A549 (cell line): ENCODE measurements around the gene WDSUB1.

Source experiments
- E2F6 ChIP-seq: IDR thresholded peaks from 2 replicates; pipeline ENCODE4 v1.6.1; 2012; ENCODE audit warnings: low read depth, borderline replicate concordance
- ELK1 ChIP-seq: fragments of 150-350 bp; IDR thresholded peaks from 2 replicates; pipeline ENCODE4 v1.6.1; 2014; ENCODE audit warnings: low read depth, mild to moderate bottlenecking, low read length
- EP300 ChIP-seq, 2 experiments: fragments of >200 bp; sonication (Bioruptor Twin); formaldehyde crosslinking; IDR thresholded peaks; 2 replicates in 1 of 2; 3 replicates in 1 of 2; pipeline ENCODE4 v1.6.1; 2016 to 2017
- HEYL ChIP-seq: fragments of 250-450 bp; sonication (Bioruptor Pico); IDR thresholded peaks from 2 replicates; pipeline ENCODE4 v1.8.0; 2021; ENCODE audit warnings: mild to moderate bottlenecking, moderate library complexity
- PBX3 ChIP-seq: IDR thresholded peaks from 2 replicates; pipeline ENCODE4 v1.6.1; 2012
- POLR2A ChIP-seq: IDR thresholded peaks from 2 replicates; pipeline ENCODE4 v1.6.1; 2012; ENCODE audit warnings: mild to moderate bottlenecking, low read length
- RFX5 ChIP-seq: fragments of 450-650 bp; IDR thresholded peaks from 2 replicates; pipeline ENCODE4 v1.7.1; 2014; ENCODE audit warnings: antibody characterized with exemption, mild to moderate bottlenecking, moderate library complexity
- SMC3 ChIP-seq: fragments of >200 bp; sonication (Bioruptor Twin); formaldehyde crosslinking; IDR thresholded peaks from 3 replicates; pipeline ENCODE4 v1.6.1; 2018; ENCODE audit warnings: inconsistent platforms
- TF ChIP-seq, protein P1 (sequence below): fragments of >200 bp; sonication (Bioruptor Twin); formaldehyde crosslinking; IDR thresholded peaks from 3 replicates; pipeline ENCODE4 v1.5.1; 2016
- TF ChIP-seq, protein P2 (sequence below): fragments of 200-600 bp; sonication (generic); IDR thresholded peaks from 2 replicates; pipeline ENCODE4 v1.6.1; 2016; ENCODE audit warnings: antibody characterized with exemption, mild to moderate bottlenecking, moderate library complexity

DNA sequence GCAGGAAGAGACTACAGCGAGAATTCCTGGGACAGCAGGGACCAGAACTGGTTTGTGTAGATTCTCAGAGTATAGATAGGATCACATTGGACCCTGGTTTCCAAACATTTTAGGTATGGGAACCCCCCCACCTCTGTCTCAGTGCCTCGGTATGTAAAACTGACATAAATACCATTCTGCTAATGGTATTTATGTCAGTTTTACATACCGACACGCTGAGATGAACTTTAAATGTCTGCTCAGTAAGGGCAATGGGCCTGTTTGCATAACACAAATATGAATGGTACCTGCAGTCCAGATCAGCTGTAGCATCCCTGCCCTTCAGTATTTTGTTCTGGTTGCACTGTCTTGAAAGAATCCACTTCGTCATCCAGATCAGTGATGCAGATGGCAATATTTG, 73.2 kb downstream of the WDSUB1 start:
- TF ChIP-seq ELK1 (no peak), POLR2A (no peak), EP300 (IDR thresholded peaks at IDR 0.05) (no peak), SMC3 (no peak), RFX5 (no peak), PBX3 (no peak), E2F6 (no peak), HEYL (CRISPR knock-in tag) (no peak)
- TF ChIP-seq, protein P1, sequence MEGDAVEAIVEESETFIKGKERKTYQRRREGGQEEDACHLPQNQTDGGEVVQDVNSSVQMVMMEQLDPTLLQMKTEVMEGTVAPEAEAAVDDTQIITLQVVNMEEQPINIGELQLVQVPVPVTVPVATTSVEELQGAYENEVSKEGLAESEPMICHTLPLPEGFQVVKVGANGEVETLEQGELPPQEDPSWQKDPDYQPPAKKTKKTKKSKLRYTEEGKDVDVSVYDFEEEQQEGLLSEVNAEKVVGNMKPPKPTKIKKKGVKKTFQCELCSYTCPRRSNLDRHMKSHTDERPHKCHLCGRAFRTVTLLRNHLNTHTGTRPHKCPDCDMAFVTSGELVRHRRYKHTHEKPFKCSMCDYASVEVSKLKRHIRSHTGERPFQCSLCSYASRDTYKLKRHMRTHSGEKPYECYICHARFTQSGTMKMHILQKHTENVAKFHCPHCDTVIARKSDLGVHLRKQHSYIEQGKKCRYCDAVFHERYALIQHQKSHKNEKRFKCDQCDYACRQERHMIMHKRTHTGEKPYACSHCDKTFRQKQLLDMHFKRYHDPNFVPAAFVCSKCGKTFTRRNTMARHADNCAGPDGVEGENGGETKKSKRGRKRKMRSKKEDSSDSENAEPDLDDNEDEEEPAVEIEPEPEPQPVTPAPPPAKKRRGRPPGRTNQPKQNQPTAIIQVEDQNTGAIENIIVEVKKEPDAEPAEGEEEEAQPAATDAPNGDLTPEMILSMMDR, result no peak
- TF ChIP-seq, protein P2, sequence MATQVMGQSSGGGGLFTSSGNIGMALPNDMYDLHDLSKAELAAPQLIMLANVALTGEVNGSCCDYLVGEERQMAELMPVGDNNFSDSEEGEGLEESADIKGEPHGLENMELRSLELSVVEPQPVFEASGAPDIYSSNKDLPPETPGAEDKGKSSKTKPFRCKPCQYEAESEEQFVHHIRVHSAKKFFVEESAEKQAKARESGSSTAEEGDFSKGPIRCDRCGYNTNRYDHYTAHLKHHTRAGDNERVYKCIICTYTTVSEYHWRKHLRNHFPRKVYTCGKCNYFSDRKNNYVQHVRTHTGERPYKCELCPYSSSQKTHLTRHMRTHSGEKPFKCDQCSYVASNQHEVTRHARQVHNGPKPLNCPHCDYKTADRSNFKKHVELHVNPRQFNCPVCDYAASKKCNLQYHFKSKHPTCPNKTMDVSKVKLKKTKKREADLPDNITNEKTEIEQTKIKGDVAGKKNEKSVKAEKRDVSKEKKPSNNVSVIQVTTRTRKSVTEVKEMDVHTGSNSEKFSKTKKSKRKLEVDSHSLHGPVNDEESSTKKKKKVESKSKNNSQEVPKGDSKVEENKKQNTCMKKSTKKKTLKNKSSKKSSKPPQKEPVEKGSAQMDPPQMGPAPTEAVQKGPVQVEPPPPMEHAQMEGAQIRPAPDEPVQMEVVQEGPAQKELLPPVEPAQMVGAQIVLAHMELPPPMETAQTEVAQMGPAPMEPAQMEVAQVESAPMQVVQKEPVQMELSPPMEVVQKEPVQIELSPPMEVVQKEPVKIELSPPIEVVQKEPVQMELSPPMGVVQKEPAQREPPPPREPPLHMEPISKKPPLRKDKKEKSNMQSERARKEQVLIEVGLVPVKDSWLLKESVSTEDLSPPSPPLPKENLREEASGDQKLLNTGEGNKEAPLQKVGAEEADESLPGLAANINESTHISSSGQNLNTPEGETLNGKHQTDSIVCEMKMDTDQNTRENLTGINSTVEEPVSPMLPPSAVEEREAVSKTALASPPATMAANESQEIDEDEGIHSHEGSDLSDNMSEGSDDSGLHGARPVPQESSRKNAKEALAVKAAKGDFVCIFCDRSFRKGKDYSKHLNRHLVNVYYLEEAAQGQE, result no peak
